GM10266 (cell line): ENCODE results near the gene DGUOK.
A peak's percentile ranks its signal among the peaks of the same experiment; 100 is the strongest.
"Not testable (repeated sequence)": the region's sequence is repeated elsewhere in the genome, so short reads cannot be mapped to it uniquely, and the experiment has no call there.

ENCODE experiments used
- DNase-seq: peaks from one replicate; pipeline ENCODE4 v3.0.0; 2012; ENCODE audit errors: extremely low spot score
- CTCF ChIP-seq: IDR thresholded peaks from 2 replicates; pipeline ENCODE4 v1.5.1; 2012; ENCODE audit warnings: mild to moderate bottlenecking, low read depth; ENCODE audit not compliant: control insufficient read depth, insufficient read depth; ENCODE audit errors: missing control alignments

DGUOK gene

GRCh38 chr2:73926493-73927327 is at the start of gene DGUOK:
DGUOK (plus strand) TSS chr2:73926880; CDS start chr2:73926911, 31 bp downstream.
- TF ChIP-seq CTCF, result no peak
- peak; percentile 89 for DNase-seq

DNA sequence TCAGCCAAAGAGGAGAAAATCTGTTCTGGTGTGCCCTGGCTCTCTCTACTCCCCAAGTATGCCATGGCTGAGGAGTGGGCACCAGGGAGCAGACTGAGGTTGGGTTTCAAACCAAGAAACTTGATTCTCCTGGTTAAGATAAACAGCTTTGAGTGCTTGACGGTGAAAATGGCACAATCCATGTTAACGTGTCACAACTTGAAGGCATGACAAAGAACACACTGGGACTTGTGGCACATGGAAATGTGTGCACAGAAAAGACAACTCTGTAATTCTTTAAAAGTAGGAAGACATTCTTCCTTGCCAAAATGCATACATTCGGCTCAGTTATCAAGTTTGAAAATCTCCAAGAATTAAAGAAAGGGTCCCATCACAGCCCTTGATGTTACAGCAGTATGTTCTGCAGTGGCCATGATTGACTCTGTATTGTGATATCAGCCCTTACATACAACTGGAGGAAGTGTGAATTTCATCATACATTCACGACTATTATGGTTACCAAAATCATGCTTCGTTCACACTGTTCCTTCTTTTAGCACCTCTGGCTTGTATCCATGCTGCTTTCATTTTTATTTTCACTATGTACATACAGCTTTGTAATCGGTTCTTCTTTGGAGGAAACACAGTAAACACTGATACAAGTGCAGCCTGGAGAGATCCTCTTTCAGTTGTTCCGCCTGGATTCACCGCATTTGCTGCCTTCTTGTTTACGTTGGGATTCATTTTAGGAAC is 49.4 kb upstream of the DGUOK start:
- TF ChIP-seq CTCF, result no peak

DNA sequence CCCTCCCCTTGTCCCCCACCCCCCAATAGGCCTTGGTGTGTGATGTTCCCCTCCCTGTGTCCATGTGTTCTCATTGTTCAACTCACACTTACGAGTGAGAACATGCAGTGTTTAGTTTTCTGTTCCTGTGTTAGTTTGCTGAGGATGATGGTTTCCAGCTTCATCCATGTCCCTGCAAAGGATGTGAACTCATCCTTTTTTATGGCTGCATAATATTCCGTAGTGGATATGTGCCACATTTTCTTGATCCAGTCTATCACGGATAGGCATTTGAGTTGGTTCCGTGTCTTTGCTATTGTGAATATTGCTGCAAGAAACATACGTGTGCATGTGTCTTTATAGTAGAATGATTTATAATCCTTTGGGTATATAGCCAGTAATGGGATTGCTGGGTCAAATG is 48.7 kb upstream of the DGUOK start:
- not testable (repeated sequence) for DNase-seq

More for the DNA sequence above, 49.4 kb upstream of the DGUOK start:
- DNase-seq, result no peak

- no peak for TF ChIP-seq CTCF
- no peak for DNase-seq
Observed at GRCh38 chr2:73885406-73885805, 41.3 kb upstream of the DGUOK start.

- DNase-seq, result peak; percentile 25
- no peak for TF ChIP-seq CTCF
Observed at GRCh38 chr2:73886357-73886756, 40.3 kb upstream of the DGUOK start.

- not testable (repeated sequence) for DNase-seq
Observed at GRCh38 chr2:73887596-73888353, 38.9 kb upstream of the DGUOK start.

DNA sequence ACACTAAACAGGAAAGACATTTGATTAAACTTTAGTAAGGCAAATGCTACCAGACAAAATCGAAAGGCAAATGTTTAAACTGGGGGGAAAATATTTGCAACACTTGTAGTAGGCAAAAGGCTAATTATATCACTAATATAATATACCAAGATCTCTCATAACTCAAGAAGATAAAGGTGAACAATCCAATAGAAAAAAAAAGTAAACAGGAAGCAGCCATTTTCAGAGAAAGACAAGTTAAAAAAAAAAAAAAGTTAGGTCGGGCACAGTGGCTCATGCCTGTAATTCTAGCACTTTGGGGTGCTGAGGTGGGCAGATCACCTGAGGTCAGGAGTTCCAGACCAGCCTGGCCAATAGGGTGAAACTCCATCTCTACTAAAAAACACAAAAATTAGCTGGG is 38.3 kb upstream of the DGUOK start:
- no peak for TF ChIP-seq CTCF
- no peak for DNase-seq

DNA sequence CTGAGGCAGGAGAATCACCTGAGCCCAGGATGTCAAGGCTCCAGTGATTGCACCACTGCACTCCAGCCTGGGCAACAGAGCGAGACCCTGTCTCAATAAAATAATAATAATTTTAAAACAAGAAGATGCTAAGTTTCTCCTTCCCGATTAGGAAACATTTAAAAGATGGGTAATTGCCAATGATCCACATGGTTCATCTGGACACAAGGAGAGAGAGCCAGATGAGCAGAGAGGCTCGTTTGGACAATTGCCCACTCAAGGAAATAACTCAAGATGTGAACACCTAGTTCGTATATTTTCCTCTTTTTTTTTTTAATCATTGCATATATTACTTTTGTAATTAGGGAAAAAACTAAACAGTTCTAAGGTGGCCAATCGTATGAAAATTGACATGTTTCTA is 37.5 kb upstream of the DGUOK start:
- TF ChIP-seq CTCF, result no peak
- DNase-seq, result no peak
